Panc1 (cell line): ENCODE results near the gene TPRN. TPM values are rescaled to one million over a fixed set of nuclear protein-coding genes. Genes with fewer than 3 reads are reported as not detected.

ENCODE experiments used
- ATAC-seq: fragments of 200-7000 bp; cut with Tn5 transposase; 2 replicates; pipeline ENCODE4 v1.9.1; 2020; ENCODE audit warnings: mild to moderate bottlenecking, moderate library complexity
- BruUV-seq: library from RNA; stranded (reverse); fragments of 400-500 nt; replicated peaks from 2 replicates; lab custom pipeline; 2021; lab: Mats Ljungman, UMichigan
- CTCF ChIA-PET: fragments of 300-600 bp; sonication (Branson Sonifier 250); formaldehyde crosslinking; loops from one replicate; lab custom pipeline; 2022; ENCODE audit warnings: antibody characterized with exemption; lab: Charles Lee
- POLR2A ChIA-PET: fragments of 300-600 bp; sonication (Branson Sonifier 250); formaldehyde crosslinking; loops from one replicate; lab custom pipeline; 2022; ENCODE audit warnings: antibody characterized with exemption; lab: Charles Lee
- DNase-seq: peaks from one replicate; pipeline ENCODE4 v3.0.0-alpha.2; 2010; ENCODE audit warnings: low read depth, low spot score
- H3K27ac ChIP-seq: 2 replicates; pipeline ENCODE4 v1.5.1; 2011; ENCODE audit warnings: mild to moderate bottlenecking, low read length, inconsistent platforms
- H3K27me3 ChIP-seq: fragments of 200-500 bp; sonication (Bioruptor generic); 2 replicates; pipeline ENCODE4 v1.6.0; 2014; ENCODE audit warnings: low read length, inconsistent platforms; ENCODE audit not compliant: control insufficient read depth, insufficient read depth
- H3K36me3 ChIP-seq: fragments of 200-500 bp; sonication (Bioruptor generic); 2 replicates; pipeline ENCODE4 v1.5.1; 2014; ENCODE audit warnings: inconsistent platforms, mild to moderate bottlenecking, low read length, moderate library complexity; ENCODE audit not compliant: control insufficient read depth, insufficient read depth
- H3K4me1 ChIP-seq: 2 replicates; pipeline ENCODE4 v1.5.1; 2011; ENCODE audit warnings: inconsistent platforms, mild to moderate bottlenecking, low read length, moderate library complexity; ENCODE audit not compliant: control insufficient read depth, insufficient read depth
- H3K4me3 ChIP-seq, 2 experiments: 2 replicates each; pipeline ENCODE4 v1.5.1; 2011 to 2012; ENCODE audit warnings: low read depth in 2 of 2, low read length in 2 of 2, mild to moderate bottlenecking in 2 of 2, inconsistent platforms in 1 of 2, moderate library complexity in 1 of 2
- H3K9me3 ChIP-seq: fragments of 200-500 bp; sonication (Bioruptor generic); 2 replicates; pipeline ENCODE4 v1.5.1; 2014; ENCODE audit warnings: low read depth, mild to moderate bottlenecking, inconsistent platforms, low read length, moderate library complexity; ENCODE audit not compliant: control insufficient read depth, insufficient read depth
- CTCF ChIP-seq: fragments of 450-650 bp; IDR thresholded peaks from 2 replicates; pipeline ENCODE4 v1.5.1; 2017; ENCODE audit warnings: mild to moderate bottlenecking
- POLR2AphosphoS5 ChIP-seq: IDR thresholded peaks from 2 replicates; pipeline ENCODE4 v1.6.1; 2012; ENCODE audit warnings: mild to moderate bottlenecking, low read depth, low read length, moderate library complexity
- REST ChIP-seq, 2 experiments: IDR thresholded peaks; 2 replicates each; pipeline ENCODE4 v1.6.1; 2011 to 2012; ENCODE audit warnings: low read depth in 2 of 2, control low read depth in 1 of 2, low read length in 1 of 2, mild to moderate bottlenecking in 1 of 2, moderate library complexity in 1 of 2; ENCODE audit not compliant: insufficient read depth in 1 of 2
- SIN3A ChIP-seq: IDR thresholded peaks from 2 replicates; pipeline ENCODE4 v1.6.1; 2012; ENCODE audit warnings: low read depth, mild to moderate bottlenecking, low read length, moderate library complexity, borderline replicate concordance; ENCODE audit not compliant: insufficient read depth
- TCF7L2 ChIP-seq: IDR thresholded peaks from 2 replicates; pipeline ENCODE4 v1.6.1; 2011; ENCODE audit warnings: mild to moderate bottlenecking, low read depth, low read length, inconsistent platforms
- in situ Hi-C: cut with HindIII; loops from 2 replicates; pipeline ENCODE4 v1.10.0; 2016; ENCODE audit warnings: low sequenced_read_pairs, low pct_unique_long_range_greater_than_20kb
- intact Hi-C: fragments of 100-400 bp; cut with micrococcal nuclease; formaldehyde crosslinking; loops from one replicate; pipeline ENCODE4 v1.10.0; 2022; ENCODE audit not compliant: unreplicated experiment
- total RNA-seq: library from RNA; stranded (reverse); gene quantifications from one replicate; pipeline ENCODE4 v1.2.1, GENCODE V29; 2021; ENCODE audit not compliant: unreplicated experiment

TPRN gene
- total RNA-seq, 1 experiment from 2014 or later = 21.7 TPM

GRCh38 chr9:137212520-137212919, 12.0 kb upstream of the TPRN start:
- CTCF ChIA-PET = interaction anchor here (0.5 to 0.6 kb wide), 2 partner anchors 11 to 22 kb away, joined by 3 to 10 read pairs; no protein-coding TSS in a partner anchor

GRCh38 chr9:137211532-137211931, 11.0 kb upstream of the TPRN start:
- in situ Hi-C loops (no loop called here), intact Hi-C loops (no loop called here)
- ChIA-PET CTCF (no interaction called here), POLR2A (no interaction called here)
- DNase-seq = no peak
- Histone ChIP-seq H3K4me3 (no peak overlapping the region), H3K4me1 (peaks cover 6% of the 10 kb centered on the region), H3K27me3 (no peaks in the 10 kb centered on the region), H3K9me3 (no peaks in the 10 kb centered on the region), H3K36me3 (no peaks in the 10 kb centered on the region), H3K27ac (no peak overlapping the region)
- no TSS peak for BruUV-seq
- TF ChIP-seq CTCF = no peak
- TF ChIP-seq TCF7L2 = no peak
- TF ChIP-seq SIN3A = no peak
- no peak for TF ChIP-seq POLR2AphosphoS5
- no peak for TF ChIP-seq REST (IDR thresholded peaks at IDR 0.05; ENCODE audit: insufficient read depth in 1 of 2, low read depth in 2 of 2, low read length in 1 of 2)
- ATAC-seq = no peak

More at GRCh38 chr9:137212520-137212919, 12.0 kb upstream of the TPRN start:
- no peak overlapping the region for H3K4me3 ChIP-seq
- H3K36me3 ChIP-seq = no peaks in the 10 kb centered on the region
- DNase-seq (no peak), ATAC-seq (no peak)
- no peak for TF ChIP-seq SIN3A
- no peak for TF ChIP-seq CTCF
- no peak for TF ChIP-seq REST (IDR thresholded peaks at IDR 0.05; ENCODE audit: insufficient read depth in 1 of 2, low read depth in 2 of 2, low read length in 1 of 2)
- no peak for TF ChIP-seq POLR2AphosphoS5
- no peak for TF ChIP-seq TCF7L2
- in situ Hi-C loops = no loop called here
- H3K9me3 ChIP-seq = no peaks in the 10 kb centered on the region
- POLR2A ChIA-PET = no interaction called here
- no TSS peak for BruUV-seq
- no peaks in the 10 kb centered on the region for H3K27me3 ChIP-seq
- intact Hi-C loops = no loop called here
- H3K4me1 ChIP-seq = peaks cover 8% of the 10 kb centered on the region
- H3K27ac ChIP-seq = no peak overlapping the region
